Stimulated activated naive CD4-positive, alpha-beta T cell treated with Interleukin-2 at 50 U/mL for 16 hours (primary cell): ENCODE data around the gene USP17L11.
"Not testable (repeated sequence)": the region's sequence is repeated elsewhere in the genome, so short reads cannot be mapped to it uniquely, and the experiment has no call there.

Source experiments
- DNase-seq: peaks from one replicate; lab custom pipeline; 2025; lab: John Stamatoyannopoulos, UW

USP17L11 gene, protein sequence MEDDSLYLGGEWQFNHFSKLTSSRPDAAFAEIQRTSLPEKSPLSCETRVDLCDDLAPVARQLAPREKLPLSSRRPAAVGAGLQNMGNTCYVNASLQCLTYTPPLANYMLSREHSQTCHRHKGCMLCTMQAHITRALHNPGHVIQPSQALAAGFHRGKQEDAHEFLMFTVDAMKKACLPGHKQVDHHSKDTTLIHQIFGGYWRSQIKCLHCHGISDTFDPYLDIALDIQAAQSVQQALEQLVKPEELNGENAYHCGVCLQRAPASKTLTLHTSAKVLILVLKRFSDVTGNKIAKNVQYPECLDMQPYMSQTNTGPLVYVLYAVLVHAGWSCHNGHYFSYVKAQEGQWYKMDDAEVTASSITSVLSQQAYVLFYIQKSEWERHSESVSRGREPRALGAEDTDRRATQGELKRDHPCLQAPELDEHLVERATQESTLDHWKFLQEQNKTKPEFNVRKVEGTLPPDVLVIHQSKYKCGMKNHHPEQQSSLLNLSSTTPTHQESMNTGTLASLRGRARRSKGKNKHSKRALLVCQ

DNA sequence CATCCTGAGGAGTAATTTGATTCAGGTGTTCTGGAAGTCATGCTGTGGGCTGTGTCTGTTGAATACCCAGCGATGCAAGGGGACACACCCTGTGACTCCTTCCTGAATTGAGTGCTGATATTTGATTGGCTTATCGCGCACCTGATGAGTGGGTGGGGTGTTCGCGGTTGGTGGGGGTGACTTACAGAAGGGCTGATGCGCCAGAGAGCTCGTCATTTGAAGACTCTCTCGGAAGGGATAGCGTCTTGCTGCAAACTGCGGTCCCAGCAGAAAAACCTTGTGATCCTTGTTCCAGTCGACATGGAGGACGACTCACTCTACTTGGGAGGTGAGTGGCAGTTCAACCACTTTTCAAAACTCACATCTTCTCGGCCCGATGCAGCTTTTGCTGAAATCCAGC is at the start of gene USP17L11:
USP17L11 (plus strand) TSS at position 301 of the 400 bp plus-strand sequence; CDS start at position 301, 0 bp downstream.
- DNase-seq = not testable (repeated sequence)

- DNase-seq = not testable (repeated sequence)
These were observed 49.2 kb upstream of the USP17L11 start for GRCh38 chr4:9165990-9166389.

DNA sequence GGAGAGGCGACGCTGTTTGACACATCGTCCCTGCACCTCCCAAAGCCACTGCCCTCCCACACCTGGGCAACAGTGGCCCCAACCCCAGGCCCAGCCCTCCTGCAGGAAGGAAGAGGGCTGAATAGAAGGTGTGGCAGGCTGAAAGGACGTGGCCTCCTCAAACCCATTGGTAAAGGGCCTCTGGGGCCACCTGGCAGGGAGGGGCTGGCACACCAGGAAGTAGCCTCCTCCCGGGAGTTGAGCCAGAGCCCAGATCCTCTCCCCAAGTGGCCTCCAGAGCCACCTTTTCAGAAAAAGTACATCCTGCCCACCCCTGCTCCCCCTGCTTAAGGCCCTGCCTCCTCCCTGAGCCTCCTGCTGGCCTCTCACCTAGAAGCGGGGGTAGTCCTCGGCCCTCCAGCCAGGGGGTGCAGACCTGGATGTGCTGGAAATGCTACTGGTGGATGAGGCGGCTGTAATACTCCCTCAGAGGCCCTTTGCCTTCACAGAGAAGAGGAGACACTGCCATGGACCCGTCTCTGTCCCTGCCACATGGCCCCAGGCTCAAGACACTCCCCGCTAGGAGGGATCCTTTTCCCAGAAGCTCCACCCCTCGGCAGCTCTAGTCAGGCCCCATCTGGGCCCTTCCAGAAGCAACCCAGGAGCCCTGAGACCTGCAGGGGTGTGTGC is 45.3 kb upstream of the USP17L11 start, which contains the start of gene FAM90A26:
FAM90A26 (plus strand) TSS at position 619 of the 669 bp plus-strand sequence. CDS start 2,764 bp downstream, outside the sequence.
- DNase-seq = not testable (repeated sequence)

GRCh38 chr4:9210357-9210756 is 4.8 kb upstream of the USP17L11 start, which contains the start of gene USP17L10:
Gene USP17L10 (plus strand): TSS chr4:9210657. CDS start chr4:9210657, 0 bp downstream.
- DNase-seq = not testable (repeated sequence)

- not testable (repeated sequence) for DNase-seq
These were observed 504 bp upstream of the USP17L11 start for GRCh38 chr4:9214701-9215100.

DNA sequence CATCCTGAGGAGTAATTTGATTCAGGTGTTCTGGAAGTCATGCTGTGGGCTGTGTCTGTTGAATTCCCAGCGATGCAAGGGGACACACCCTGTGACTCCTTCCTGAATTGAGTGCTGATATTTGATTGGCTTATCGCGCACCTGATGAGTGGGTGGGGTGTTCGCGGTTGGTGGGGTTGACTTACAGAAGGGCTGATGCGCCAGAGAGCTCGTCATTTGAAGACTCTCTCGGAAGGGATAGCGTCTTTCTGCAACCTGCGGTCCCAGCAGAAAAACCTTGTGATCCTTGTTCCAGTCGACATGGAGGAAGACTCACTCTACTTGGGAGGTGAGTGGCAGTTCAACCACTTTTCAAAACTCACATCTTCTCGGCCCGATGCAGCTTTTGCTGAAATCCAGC is 4.6 kb downstream of the USP17L11 start, which contains the start of gene USP17L12:
USP17L12 (plus strand) TSS at position 301 of the 400 bp plus-strand sequence; CDS start at position 301, 0 bp downstream.
- not testable (repeated sequence) for DNase-seq

- DNase-seq = not testable (repeated sequence)
These were observed 9.4 kb downstream of the USP17L11 start, which contains the start of gene USP17L13 for GRCh38 chr4:9224596-9224995. Gene USP17L13 (plus strand): TSS chr4:9224896. CDS start chr4:9224896, 0 bp downstream.

- DNase-seq = not testable (repeated sequence)
These were observed 15.0 kb downstream of the USP17L11 start for GRCh38 chr4:9230249-9230648.

DNA sequence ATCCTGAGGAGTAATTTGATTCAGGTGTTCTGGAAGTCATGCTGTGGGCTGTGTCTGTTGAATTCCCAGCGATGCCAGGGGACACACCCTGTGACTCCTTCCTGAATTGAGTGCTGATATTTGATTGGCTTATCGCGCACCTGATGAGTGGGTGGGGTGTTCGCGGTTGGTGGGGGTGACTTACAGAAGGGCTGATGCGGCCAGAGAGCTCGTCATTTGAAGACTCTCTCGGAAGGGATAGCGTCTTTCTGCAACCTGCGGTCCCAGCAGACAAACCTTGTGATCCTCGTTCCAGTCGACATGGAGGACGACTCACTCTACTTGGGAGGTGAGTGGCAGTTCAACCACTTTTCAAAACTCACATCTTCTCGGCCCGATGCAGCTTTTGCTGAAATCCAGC is 18.9 kb downstream of the USP17L11 start, which contains the start of gene USP17L15:
USP17L15 (plus strand) TSS at position 301 of the 400 bp plus-strand sequence; CDS start at position 301, 0 bp downstream.
- DNase-seq = not testable (repeated sequence)

GRCh38 chr4:9238461-9238860 is 23.3 kb downstream of the USP17L11 start:
- not testable (repeated sequence) for DNase-seq

DNA sequence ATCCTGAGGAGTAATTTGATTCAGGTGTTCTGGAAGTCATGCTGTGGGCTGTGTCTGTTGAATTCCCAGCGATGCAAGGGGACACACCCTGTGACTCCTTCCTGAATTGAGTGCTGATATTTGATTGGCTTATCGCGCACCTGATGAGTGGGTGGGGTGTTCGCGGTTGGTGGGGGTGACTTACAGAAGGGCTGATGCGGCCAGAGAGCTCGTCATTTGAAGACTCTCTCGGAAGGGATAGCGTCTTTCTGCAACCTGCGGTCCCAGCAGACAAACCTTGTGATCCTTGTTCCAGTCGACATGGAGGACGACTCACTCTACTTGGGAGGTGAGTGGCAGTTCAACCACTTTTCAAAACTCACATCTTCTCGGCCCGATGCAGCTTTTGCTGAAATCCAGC is 28.4 kb downstream of the USP17L11 start, which contains the start of gene USP17L17:
USP17L17 (plus strand) TSS at position 301 of the 400 bp plus-strand sequence; CDS start at position 301, 0 bp downstream.
- not testable (repeated sequence) for DNase-seq

DNA sequence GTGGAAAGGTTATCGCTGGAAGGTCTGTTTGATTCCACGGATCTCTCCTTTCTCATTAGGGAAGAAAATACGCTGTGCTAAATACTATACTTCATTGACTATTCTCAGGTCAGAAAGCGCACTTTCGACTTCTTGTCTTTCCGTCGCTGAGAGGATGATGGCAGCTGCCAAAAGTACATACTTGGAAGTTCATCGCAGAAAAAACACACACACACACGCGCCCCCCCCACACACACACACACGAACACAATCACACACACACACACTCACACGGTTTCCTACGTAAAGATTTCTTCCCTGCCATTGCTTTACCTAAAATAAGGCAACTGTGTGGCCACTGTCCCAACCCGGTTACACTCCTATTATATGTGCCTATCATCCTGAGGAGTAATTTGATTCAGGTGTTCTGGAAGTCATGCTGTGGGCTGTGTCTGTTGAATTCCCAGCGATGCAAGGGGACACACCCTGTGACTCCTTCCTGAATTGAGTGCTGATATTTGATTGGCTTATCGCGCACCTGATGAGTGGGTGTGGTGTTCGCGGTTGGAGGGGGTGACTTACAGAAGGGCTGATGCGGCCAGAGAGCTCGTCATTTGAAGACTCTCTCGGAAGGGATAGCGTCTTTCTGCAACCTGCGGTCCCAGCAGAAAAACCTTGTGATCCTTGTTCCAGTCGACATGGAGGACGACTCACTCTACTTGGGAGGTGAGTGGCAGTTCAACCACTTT is 32.9 kb downstream of the USP17L11 start, which contains the start of gene USP17L18:
USP17L18 (plus strand) TSS at position 678 of the 728 bp plus-strand sequence; CDS start at position 678, 0 bp downstream.
- not testable (repeated sequence) for DNase-seq

DNA sequence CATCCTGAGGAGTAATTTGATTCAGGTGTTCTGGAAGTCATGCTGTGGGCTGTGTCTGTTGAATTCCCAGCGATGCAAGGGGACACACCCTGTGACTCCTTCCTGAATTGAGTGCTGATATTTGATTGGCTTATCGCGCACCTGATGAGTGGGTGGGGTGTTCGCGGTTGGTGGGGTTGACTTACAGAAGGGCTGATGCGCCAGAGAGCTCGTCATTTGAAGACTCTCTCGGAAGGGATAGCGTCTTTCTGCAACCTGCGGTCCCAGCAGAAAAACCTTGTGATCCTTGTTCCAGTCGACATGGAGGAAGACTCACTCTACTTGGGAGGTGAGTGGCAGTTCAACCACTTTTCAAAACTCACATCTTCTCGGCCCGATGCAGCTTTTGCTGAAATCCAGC is 37.9 kb downstream of the USP17L11 start, which contains the start of gene USP17L19:
USP17L19 (plus strand) TSS at position 301 of the 400 bp plus-strand sequence; CDS start at position 301, 0 bp downstream.
- DNase-seq = not testable (repeated sequence)

DNA sequence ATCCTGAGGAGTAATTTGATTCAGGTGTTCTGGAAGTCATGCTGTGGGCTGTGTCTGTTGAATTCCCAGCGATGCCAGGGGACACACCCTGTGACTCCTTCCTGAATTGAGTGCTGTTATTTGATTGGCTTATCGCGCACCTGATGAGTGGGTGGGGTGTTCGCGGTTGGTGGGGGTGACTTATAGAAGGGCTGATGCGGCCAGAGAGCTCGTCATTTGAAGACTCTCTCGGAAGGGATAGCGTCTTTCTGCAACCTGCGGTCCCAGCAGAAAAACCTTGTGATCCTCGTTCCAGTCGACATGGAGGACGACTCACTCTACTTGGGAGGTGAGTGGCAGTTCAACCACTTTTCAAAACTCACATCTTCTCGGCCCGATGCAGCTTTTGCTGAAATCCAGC is 42.6 kb downstream of the USP17L11 start, which contains the start of gene USP17L20:
USP17L20 (plus strand) TSS at position 301 of the 400 bp plus-strand sequence; CDS start at position 301, 0 bp downstream.
- DNase-seq = not testable (repeated sequence)

GRCh38 chr4:9262572-9262971 is 47.4 kb downstream of the USP17L11 start, which contains the start of gene USP17L21:
Gene USP17L21 (plus strand): TSS chr4:9262872. CDS start chr4:9262872, 0 bp downstream.
- DNase-seq = not testable (repeated sequence)
